IPS DF 19.7 (cell line): ENCODE measurements around the gene ACOXL.

ENCODE experiments used
- DNase-seq: peaks from one replicate; pipeline ENCODE4 v3.0.0-alpha.2; 2013; ENCODE audit warnings: low read depth, low spot score

Gene ACOXL

DNA sequence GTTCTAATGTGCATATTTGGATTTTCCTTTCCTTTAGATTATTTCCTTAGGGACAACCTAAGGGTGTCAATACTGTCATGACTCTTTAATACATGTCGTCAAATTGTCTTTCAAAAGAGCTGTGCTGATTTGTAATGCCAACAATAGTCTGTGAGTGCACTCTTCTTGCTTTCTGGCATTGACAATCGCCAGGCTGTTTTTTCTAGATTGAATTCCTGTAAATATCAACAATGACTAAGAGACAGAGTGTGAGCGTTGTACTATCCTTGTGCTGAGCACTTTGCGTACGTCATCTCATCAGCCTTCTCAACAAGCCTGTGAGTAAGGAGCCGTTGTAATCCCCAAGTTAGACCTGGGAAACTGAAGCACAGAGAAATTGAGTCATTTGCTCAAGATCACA, 96.0 kb downstream of the ACOXL start:
- no peak for DNase-seq

DNA sequence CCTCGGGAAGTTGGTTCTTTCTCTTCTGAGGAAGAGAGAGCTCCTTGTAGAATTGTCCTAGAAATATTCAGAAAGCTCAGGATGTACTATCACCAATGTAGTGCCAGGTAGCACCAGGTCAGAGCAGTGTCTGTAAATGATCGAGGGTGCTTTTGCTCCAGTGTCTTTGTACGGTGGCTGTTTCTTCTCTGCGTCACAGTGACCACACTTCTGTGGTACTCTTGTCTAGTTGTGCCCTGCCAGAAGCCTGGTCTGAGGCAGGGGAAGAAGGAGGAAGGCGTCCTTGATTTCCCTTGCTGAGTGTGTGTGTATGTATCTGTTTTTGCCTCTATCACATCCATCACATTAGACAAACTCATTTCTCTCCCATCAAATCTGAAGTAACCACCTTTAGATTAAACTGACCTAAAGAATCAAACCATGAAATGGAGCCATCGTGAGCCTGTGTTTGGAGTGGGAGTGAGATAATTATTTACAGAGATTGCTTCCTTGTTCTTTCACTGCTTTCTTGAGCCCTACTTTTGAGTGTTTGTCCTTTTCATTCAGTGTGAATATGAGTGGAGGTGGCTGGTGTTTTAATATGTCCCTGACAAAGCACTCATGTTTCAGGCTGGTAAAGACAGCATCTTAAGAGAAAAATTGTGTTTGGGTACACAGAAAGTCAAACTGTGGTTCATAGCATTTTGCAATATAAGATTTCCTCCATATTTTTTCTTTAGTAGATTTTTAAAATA, 97.2 kb downstream of the ACOXL start:
- DNase-seq: no peak

DNA sequence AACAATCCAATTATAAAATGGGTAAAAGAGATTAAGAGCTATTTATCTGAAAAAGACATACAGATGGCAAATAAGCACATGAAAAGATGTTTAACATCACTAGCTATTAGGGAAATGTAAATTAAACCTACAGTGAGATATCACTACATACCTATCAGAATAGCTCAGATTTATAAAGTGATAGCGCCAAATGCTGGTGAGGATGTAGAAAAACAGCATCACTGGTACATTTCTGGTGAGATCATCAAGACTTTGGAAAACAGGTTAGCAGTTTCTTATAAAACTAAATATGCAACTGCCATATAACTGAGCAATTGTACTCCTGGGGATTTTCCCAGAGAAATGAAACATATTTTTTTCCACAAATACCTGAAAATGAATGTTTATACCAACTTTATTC, 100.4 kb downstream of the ACOXL start:
- no peak for DNase-seq

DNA sequence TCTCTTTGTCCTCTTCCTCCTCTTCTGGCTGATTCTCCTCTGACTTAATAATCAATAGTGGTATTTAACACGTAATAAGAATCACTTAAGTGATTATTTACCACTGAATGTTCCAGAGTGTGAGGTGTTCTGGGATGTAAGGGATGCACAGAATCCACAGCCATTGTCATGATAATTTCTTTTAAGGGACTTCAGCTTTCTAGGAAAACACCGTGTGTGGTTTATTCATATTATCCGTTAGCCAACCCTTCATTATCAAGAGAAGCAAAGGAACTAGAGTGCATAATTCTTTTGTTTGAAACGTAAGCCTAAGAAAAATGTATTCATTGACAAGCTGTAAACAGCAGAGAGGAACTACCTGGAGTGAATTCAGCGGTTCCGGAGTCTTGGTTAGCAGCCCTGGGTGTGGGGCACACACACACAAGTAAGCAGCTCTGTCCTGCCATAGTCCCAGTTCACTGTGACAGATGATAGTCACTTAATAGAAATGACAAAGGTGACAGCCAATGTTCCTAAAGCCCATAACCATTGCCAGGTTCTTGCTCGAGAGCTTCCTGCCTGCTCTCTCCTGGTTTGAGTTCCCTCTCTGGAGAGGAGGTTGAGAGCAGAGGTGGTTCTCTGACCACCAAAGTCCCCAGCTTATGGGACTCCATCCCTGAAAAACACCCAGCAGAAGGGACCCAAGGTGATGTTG, 101.9 kb downstream of the ACOXL start:
- DNase-seq: no peak

- no peak for DNase-seq
Observed at GRCh38 chr2:110836671-110837070, 104.3 kb downstream of the ACOXL start.

GRCh38 chr2:110837446-110838409, 105.4 kb downstream of the ACOXL start:
- DNase-seq: no peak

DNA sequence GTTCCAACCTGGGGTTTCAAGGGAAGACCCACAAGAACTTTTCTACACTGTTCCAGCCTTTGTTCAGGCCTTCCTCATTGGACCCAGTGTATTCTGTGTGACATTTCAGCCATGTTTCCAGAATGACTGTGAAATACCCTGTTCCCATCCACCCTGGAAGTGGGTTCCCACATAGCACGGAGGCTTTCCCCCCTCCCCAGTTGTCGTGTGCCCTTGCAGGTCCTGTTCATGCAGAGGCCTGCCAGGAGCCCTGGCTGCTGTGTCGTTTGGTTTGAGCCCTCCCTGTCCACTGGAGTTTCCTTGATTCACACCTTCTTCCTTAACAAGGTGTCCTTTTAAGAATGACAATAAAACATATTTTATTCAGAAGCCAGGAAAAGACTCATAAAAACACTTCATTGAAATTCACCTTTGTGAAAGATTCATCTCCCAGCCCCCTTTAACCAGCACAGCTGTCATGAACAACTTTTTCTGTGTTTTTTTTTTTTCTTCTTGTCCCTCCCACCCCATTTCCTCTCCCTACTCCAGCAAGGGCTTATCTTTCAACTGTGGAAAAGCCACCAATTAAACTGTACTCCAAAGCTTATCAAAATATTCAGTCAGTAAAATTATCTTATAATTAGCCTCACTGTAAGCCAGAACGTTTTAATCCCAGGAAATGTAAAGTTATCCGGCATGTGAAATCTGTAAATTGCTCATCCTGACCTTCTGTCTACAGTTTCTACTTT, 106.4 kb downstream of the ACOXL start:
- DNase-seq: no peak

- no peak for DNase-seq
Observed at GRCh38 chr2:110840508-110840907, 108.1 kb downstream of the ACOXL start.

GRCh38 chr2:110842048-110842447, 109.7 kb downstream of the ACOXL start:
- no peak for DNase-seq

DNA sequence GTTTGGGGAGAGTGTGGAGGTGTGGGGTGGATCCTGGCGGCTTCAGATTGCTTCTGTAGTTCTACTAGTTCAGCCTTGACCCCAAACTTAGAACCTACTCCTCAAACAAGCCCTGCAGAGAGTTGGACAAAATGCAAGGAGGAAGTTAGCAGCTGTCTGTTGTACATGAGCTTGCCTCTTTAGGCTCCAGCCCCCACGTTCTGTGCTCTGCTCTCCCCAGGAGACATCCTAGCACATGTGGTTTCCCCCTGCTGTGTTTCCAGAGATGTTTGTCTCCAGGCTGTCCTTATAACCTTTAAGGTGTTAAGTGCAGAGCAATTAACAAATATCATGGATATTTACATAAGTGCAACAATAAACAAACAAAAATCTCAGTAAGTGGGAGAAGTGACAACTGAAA, 111.1 kb downstream of the ACOXL start:
- DNase-seq: no peak

- no peak for DNase-seq
Observed at GRCh38 chr2:110843959-110844510, 111.7 kb downstream of the ACOXL start.

GRCh38 chr2:110847651-110848050, 115.3 kb downstream of the ACOXL start:
- DNase-seq: no peak

GRCh38 chr2:110848071-110848470, 115.7 kb downstream of the ACOXL start:
- no peak for DNase-seq

DNA sequence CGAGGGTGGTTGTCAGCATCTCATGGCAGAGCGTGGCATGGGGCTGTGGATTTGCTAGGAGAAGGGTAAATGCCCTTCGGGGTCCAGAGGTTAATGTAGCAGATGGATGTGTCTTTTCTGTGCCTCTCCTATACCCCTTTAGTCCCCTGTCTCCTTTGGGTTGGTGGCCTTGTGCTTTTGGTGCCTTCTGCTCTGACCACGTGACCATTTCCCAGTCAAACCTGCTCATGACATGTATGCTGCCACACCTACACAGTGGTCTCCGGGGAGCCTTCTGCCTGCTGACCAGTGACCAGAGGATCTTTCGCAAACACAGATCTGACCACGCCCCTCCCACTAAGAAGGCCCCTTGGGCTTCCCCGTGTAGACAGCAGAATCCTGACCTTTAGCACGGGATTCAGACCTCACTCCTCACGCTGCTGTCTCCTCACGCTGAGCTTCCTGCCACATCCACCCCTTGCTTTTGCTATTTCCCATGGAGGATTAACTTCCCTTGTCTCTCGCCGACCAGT, 116.2 kb downstream of the ACOXL start:
- DNase-seq: no peak

- no peak for DNase-seq
Observed at GRCh38 chr2:110851531-110851930, 119.2 kb downstream of the ACOXL start.

DNA sequence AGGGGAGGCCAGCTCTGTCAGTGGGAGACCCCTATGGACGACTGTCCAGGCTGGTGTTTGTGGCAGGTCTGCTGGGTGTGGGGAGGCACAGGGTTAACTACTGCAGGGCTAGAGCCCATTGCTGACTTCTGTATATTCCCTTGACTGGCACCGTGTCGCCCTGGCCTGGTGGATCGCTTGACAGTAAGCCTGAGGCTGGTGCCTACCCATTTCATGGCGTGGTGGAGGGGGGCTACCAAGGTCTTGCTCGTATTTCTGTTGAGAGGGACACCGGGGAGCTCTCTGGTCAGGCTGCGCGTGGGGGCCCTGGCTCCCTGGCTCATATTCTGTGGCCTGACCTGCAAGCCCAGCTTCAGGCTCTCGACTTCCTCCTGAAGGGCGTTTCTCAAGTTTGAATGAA, 119.7 kb downstream of the ACOXL start:
- no peak for DNase-seq

GRCh38 chr2:110852541-110853263, 120.3 kb downstream of the ACOXL start:
- DNase-seq: no peak

- DNase-seq: no peak
Observed at GRCh38 chr2:110853516-110853915, 121.1 kb downstream of the ACOXL start.

GRCh38 chr2:110853948-110854347, 121.6 kb downstream of the ACOXL start:
- no peak for DNase-seq

GRCh38 chr2:110854355-110855081, 122.1 kb downstream of the ACOXL start:
- no peak for DNase-seq
